SKM-1 (cell line): ENCODE results near the gene LRBA.
"Not testable (repeated sequence)": the region's sequence is repeated elsewhere in the genome, so short reads cannot be mapped to it uniquely, and the experiment has no call there.

Experiments
- DNase-seq: peaks from one replicate; lab custom pipeline; 2025; ENCODE audit not compliant: unreplicated experiment; lab: John Stamatoyannopoulos, UW

LRBA gene

DNA sequence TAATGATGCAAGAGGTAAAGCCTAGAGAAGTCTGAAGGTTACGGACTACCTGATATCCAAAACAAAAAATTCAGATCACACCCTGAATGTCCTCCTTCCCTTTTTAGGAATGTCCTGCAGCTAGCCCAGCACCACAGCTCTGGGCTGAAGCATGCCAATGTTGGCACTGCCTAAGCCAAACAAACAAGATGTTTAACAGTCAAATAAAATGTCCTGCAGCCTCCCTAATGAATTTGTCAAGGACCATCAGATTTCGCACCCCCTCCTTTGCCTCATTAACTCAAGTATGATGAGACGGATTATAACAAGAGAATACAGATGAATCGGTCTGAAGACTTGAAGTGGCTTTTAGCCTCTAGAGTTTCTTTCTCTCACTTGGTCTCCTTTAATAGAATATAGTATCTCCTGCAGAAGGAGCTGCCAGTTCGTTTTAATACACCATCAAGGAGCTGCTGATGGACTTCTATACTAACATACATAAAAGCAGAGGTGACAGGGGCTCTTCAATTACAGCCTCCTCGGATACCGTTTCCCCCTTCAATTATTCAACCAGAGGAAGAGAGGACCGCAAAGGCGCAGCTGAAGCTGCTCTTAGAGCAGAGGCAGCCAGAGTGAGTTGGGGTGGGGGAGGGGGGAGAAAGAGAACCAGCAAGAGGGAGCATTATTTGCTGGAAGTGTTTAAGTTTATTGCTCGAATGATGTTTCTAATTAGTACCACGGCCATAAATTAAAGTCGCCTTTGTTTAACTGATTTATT lies 436.2 kb downstream of the LRBA start:
- DNase-seq, result no peak

DNA sequence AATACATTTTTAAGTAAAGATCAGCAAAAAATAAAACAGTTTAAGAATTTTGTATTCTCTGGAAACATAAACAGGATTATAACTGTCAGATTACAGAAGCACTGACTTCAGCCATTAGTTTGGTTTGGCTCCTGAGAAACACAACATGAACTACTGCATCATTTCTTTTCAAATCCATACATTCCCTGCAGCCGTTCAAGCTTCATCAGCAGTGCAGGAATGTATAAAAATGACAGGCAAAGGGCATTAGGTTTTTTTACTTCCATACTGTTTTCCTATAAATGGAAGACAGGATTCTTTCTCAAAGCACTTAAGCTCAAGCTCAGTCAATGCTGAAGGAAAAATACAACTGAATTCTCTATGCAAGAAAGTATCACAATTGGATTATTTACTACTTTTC lies 437.3 kb downstream of the LRBA start:
- no peak for DNase-seq

DNA sequence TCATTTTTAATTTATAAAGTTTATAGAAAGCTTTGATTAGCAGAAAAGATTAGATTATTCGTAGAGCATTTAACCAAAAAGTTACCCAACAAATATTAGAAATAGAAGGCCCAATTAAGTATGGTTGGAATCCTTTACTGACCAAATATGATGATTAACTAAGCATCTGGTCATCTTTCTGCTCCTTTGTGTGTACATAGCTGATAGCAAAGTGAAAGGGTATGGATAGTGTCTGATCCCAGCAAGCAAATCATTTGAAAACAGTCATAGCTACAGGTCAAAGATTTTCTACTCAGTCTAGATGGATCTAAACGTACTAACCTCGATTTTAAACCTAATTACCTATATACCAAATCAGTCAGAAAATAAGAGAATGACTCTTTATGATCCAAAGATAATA lies 440.4 kb downstream of the LRBA start:
- DNase-seq, result no peak

DNA sequence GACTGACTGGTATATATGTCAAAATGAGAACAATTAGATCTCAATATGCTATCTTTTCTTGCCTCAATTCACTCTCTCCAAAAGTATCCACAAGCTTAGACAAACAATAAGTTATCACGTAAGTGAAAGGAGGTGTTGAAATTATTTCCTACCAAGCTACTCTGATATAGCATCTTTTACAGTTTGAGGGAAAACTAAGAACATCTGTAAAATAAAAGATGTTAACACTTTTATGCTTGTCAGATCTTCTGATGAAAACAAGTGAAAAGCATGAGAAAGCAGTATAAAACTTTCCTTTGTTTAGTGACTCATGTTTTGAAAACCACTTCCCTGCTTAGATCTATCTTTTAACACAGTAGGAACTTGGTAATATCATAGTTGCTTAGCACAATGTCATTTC lies 441.6 kb downstream of the LRBA start:
- DNase-seq, result no peak

DNA sequence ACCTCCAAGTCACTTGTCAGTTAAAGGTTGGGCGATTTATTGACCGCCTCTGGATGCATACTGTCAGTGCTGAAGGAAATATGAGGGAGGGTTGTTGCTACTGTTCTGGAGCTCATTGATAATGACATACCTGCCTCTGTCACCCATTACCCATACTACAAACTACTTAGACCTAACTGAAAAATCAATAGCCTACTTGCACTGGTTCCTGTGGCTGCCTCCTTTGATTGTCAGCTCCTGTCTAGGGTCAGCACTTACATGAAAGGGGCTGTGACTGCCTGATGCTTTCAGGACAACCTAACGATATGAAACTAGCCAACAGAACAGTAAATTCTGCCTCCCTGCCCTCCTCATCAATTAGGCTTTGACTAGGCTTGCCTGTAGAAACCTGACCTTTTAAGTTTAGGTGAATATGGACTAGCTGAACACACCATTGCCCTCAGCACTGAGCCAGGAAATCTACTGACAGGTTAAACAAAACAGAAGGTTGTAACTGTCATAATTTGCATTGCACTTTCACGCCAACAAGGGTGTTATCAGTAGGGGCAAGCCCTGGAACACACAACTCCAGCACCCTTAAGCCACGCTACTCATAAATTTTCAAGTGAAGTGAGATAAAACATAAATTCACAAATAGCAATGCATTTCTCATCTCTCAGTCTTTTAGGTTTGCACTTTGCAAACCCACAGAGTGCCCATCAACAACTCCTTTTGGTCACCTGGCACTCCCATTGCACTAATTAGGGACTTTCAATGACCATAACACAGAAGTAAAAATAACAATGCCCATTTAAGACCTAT lies 442.2 kb downstream of the LRBA start:
- DNase-seq, result no peak

DNA sequence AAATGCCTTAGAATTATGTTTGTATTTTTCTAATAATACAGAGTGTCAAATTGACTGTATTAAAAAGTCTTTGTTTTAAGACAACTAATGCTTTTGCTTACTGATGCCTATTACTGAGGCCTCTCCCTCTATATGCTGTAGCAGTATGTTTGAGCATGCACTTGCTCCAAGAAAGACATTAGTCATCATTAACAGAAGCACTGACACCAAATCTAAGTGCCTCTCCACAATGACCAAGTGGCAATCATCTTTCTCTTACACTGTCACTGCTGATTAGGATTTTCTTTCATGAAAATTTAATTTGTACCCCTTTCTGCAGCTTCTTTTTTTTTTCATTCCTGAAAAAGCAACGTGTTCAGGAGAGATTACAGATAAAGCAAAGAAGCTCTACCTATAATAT lies 444.2 kb downstream of the LRBA start:
- DNase-seq, result no peak

DNA sequence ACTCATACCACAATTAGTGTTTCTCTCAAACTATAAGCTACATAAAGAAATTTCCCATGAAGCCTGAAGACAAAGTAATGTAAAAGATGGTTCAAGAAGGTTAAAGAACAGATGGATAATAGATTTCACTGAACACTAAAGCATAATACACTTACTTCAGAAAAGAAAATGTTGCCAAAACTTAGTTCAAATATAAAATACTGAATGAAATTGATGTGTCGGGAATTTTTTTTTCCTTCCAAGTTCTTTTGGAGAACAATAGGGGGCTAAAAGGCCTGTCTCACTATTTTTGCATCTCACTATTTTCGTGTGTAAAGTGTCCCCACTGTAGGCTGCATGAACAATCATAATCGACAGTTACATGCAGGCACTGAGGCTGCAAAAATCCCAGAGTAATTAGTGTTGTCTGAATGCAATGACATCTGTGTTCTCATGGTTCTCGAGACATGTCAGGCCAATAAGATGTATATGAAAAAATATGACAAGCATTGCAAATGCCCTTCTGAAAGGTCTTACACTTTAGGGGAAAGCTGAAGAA lies 445.0 kb downstream of the LRBA start:
- no peak for DNase-seq

DNA sequence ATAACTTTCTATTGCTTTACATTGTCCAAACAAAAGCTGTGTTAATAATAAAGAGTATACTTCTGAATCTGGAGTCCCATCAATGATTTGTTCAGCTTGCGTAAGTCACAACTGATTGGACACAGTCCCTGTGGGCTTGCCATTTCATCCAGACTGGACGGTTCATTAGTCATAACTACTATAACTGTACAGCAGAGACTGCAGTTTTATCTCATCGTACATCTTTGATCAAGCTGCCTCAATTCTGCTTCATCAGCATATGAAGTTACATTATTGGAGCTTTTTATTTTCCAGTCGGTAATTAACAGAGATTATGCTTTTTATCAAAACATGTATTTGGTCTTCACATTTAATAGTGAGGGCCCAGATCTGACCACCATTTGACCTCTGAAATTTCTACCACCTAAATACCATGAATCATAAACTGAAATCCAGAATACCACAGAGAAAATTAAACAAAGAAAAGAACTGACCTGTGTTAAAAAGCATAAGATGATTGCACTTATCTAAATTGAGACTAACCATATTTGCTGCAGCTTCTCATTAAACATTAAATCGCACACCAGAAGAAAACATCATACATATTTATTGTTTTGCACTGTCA lies 445.6 kb downstream of the LRBA start:
- no peak for DNase-seq

DNA sequence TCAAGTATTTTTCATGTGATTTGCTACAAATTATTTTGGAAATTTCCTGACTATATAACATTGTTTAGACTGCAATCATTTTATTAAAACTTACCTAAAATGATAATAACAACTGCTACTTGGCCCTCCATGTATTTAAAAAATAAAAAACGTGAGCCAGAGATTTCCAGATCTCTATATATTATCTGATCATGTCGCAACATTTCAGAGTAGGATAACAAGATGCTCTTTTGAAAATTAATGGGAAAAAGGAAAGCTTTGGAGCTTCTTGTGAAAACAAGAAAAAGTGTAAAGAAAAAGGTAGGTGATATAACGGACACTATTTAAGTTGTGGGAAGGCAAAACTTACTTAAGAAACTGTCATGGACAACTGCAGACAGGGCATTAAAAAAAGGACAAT lies 448.0 kb downstream of the LRBA start:
- no peak for DNase-seq

DNA sequence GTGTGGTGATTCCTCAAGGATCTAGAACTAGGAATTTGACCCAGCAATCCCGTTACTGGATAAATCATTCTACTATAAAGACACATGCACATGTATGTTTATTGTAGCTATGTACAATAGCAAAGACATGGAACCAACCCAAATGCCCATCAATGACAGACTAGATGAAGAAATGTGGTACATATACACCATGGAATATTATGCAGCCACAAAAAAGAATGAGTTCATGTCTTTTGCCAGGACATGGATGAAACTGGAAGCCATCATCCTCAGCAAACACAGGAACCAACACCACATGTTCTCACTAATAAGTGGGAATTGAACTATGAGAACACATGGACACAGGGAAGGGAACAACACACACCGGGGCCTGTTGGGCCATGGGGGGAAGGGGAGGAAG lies 450.1 kb downstream of the LRBA start:
- not testable (repeated sequence) for DNase-seq

DNA sequence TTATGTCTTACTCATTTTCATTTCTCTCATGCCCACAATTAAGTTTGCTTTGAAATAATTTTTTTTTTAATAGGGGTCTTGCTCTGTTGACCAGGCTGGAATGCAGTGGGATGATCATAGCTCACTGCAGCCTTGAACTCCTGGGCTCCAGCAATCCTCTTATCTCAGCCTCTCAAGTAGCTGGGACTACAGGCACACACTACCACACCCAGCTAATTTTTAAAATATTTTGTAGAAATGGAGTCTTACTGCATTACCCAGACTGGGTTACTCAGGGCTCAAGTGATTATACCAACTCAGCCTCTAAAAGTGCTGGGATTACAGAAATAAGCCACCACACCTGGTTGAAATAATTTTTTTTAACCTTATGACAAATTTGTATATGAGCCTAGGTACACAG lies 452.3 kb downstream of the LRBA start:
- DNase-seq, result no peak

DNA sequence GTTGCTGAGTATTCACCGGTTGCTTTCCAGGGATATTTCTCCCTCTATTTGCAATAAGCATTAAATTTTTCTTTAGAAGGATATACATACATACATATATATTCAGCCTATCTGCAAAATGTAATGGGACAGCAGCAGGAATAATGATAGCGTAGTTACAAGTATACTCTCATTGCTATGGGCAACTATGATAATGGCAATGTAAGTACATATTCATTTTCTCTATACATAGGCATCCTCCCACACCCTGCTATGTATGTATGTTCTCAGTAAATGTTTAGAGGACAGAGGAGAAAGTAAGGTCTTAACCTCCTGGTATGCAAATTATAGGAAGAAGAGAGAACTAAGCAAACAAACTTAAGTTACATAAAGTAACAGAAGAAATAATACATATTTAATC lies 452.8 kb downstream of the LRBA start:
- no peak for DNase-seq

DNA sequence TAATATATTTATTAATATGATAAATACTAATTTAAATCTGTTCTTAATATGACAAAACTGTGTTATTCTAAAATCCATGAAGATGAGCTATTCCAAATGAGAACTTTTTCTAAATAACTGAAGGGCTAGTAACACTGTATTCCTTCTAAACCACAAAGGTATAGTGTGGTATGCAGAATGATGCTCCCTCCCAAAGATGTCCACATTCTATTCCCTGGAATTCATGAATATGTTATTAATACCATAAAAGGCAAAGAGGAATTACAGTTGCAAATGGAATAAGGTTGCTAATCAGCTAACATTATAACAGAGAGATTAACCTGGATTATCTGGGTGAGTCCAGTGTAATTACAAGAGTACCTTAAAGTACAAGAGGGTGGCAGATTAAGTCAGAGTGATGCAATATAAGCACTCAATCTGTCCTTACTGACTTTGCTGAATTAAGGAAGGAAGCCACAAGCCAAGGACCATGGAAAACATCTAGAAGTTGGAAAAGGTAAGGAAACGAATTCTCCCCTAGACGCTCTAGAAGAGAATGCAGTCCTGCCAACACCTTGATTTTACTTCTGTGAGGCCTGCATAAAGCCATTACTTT lies 453.8 kb downstream of the LRBA start:
- DNase-seq, result no peak

DNA sequence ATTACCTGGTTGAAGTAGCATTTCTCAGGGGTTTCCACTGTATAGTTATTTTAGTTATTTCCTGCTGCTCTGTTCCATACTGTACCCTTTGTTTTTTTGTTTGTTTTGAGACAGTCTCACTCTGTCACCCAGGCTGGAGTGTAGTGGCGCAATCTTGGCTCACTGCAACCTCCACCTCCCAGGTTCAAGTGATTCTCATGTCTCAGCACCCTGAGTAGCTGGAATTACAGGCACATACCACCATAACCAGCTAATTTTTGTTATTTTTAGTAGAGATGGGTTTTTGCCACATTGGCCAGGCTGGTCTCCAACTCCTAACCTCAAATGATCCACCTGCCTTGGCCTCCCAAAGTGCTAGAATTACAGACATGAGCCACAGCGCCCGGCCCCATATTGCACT lies 457.3 kb downstream of the LRBA start:
- DNase-seq, result not testable (repeated sequence)

DNA sequence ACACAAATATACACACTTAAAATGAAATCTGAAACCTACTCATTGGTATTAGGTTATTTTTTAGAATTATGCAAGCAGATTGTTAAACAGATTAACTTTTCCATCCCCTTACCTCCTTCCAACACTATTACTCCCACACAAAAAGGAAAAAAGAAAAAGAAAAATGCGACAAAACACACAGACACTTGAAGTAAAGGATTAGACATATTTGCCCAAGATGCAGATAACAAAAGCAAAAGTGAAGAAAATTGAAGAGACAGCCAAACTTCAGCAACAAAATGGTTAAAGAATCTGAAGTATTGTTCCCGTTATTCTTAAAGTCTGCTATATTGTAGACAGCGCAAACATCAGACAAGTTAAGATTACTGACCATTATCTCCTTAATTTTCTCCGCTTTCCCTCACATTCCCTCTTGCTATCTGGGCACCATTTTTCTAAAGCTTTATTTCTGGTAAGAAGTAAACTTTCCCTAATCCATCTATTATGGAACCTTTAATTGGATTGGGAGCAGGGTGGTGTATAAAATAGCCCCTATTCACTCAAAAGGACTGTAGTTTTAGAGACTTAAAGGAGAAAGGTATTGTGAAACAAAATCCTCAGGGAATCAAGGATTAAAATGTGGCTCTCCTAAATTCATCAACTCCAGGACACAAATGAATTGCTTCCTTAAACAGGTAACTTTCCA lies 467.8 kb downstream of the LRBA start:
- no peak for DNase-seq

DNA sequence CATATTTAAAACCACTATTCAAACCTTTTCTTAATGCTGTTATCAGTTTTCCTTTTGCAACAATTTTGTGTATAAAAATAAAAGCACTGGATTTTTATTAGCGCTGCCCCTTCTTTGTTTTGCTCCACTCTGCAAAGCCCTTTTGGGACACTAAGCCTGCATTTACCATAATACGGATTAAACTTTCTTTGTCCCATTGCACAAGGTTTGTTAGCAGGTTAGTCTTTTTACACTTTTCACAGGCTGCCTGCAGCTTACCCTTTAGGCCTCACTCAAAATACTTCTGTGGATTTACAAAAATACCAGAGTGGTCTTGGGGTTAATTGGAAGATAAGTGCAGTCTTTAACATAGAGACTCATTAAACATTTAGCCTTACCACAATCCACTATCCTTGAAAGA lies 468.8 kb downstream of the LRBA start:
- no peak for DNase-seq

DNA sequence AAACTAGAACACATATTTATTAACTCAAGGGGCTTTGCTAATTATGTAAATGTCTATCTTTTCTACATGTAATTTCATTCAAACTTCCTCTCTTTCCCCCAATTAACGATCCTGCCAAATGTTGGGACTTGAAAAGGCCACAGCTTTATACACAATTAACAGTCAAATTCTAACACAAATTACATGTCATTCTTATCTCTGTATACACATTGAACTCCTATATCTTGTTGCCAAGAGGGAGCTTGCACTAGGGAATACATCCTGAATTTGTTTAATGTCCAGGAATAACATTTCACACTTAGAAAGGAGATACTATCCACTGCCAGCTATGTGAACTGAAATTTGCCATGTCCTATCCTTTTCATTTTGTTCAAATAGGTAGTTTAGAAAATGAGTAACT lies 472.0 kb downstream of the LRBA start:
- no peak for DNase-seq

DNA sequence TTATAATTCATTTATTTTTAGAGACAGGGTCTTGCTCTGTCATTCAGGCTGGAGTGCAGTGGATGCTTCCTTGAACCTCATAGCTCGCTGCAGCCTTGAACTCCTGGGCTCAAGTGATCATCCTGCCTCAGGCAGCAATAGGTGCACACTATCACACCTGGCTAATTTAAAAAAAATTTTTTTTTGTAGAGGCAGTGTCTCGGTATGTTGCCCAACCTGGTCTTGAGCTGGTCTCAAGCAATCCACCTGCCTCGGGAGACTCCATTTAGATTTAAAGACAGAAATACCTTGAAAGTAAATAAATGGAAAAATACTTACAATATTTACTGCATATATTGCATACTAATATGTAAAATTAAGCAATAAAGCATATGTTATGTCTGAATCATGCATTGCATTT lies 473.4 kb downstream of the LRBA start:
- DNase-seq, result no peak

DNA sequence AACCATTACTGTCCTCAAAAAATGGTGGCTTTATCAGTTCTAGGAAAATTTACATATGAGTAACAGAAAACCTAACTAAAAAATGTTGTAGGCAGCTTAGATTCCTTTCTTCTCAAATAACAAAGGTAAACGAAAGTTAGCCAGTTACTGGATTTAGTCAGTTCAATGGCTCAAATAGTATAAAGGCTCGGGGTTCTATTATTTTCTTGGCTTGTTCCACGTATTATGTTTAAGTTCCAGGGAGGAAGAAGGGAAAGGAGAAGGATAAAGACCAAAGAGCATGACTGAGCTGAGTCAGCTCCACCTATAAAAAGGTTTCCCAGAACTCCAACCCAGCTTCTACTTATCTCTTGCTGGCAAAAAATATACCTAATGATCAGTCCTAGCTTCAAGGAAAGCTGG lies 474.1 kb downstream of the LRBA start:
- no peak for DNase-seq

DNA sequence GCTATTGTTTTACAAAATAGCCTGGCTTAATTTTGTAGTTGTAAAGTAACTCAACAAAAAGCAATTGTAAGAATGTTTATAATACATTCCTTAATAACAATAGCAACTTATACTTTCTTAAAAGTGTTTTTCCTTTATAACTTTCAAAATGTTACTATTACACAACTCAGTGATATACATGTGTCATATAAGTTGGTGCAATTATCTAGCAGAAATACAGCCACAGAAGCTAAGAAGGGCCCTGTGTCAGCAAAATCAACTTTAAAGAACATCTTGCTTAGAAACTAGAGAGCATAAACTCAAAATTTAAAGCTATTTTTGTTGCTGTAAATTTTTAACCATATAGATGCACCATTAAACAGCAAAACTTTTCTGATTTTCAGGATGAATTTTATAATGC lies 474.5 kb downstream of the LRBA start:
- no peak for DNase-seq

DNA sequence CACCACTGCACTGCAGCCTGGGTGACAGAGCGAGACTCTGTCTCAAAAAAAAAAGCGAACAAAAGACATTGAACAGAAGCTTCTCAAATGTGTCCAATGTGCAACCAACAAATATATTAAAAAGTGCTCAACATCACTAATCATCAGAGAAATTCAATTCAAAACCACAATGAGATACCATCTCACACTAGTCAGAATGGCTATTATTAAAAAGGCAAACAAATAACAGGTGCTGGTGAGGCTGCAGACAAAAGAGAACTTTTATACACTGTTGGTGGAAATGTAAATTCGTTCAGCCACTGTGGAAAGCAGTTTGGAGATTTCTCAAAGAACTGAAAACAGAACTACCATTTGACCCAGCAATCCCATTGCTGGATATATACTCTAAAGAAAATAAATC lies 477.2 kb downstream of the LRBA start:
- DNase-seq, result not testable (repeated sequence)
